Stimulated activated CD4-positive, alpha-beta T cell treated with anti-CD3 and anti-CD28 coated beads, Interleukin-15, amount 100 ng/mL, for 24 hours (primary cell): ENCODE data around the gene PYGO1.
"Not testable (repeated sequence)": the region's sequence is repeated elsewhere in the genome, so short reads cannot be mapped to it uniquely, and the experiment has no call there.

Experiments used
- DNase-seq: peaks from one replicate; pipeline ENCODE4 v3.0.0-alpha.2; 2020

The PYGO1 gene

GRCh38 chr15:55499151-55499550 lies 89.0 kb downstream of the PYGO1 start:
- no peak for DNase-seq

DNA sequence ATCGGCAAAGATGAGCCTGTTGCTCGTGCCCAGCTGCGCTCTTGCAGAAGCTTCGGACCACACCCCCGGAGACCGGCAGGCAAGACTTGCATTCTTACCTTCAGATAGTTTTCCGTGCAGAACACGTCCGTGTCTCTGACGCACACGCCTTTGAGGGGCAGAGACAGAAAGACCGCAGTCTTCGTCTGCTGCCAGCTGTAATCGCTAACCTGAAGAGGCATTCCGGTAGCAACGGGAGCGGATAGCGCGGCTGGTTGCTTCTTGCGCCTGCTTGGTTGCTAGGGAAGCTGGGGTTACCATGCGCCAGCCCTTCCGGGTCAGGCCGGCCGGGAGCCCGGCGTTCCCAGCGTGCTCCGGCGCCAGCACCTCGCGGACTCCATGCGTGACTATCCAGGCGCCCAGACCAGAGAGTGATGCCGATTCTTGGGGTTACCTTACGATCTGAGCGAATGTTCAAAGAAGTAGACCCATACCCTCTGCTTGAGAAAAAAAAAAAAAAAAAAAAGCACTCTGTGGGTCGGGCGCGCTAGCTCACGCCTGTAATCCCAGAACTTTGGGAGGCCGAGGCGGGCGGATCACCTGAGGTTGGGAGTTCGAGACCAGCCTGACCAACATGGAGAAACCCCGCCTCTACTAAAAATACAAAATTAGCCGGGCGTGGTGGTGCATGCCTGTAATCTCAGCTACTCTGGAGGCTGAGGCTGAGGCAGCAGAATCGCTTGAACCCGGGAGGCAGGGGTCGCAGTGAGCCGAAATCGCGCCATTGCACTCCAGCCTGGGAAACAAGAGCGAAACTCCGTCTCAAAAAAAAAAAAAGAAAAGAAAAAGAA lies 89.8 kb downstream of the PYGO1 start:
- DNase-seq: peak; percentile 88

DNA sequence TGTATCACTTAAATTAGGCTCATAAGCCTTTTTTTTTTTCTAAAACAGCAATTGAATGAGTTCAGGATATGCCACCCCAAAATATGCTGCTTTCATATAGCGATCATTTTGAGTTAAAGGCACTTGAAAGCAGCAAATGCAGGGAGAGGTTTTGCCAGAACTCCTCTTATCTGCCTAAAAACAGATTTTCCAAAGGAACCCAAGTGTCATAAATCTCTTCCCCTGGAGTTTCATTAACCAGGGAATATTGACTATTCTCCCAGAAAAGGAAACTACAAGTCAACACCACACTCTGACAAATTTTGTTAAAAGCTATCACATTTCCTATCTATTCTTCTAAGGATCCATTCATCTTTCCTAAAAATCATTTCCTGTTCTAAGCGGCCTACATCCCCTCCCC lies 91.4 kb downstream of the PYGO1 start:
- DNase-seq: no peak

GRCh38 chr15:55494931-55495330 lies 93.2 kb downstream of the PYGO1 start:
- DNase-seq: no peak

DNA sequence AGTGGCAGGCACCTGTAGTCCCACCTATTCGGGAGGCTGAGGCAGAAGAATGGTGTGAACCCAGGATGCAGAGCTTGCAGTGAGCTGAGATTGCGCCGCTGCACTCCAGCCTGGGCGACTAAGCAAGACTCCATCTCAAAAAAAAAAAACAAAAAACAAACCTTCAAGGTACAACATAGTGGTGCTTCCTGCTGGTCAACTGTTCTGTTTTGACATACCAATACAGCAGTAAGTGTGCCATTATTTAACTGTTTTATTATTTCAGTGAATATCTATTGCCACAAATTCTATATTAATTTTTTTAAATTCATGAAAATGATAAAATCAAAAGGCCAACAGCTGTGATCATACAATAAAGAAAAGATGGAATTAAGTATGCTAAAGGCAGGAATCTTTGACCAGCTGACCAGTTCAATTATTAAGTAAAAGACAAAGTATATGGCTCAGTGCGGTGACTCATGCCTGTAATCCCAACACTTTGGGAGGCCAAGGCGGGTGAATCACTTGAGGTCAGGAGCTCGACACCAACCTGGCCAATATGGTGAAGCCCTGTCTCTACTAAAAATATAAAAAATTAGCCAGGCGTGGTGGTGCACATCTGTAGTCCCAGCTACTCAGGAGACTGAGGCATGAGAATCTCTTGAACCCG lies 99.1 kb downstream of the PYGO1 start:
- DNase-seq: not testable (repeated sequence)
